Embryonic facial prominence (tissue), 1 donor: ENCODE results near the gene GPR108.

Experiments
- DNase-seq: peaks from one replicate; pipeline ENCODE4 v3.0.0-alpha.2; 2016; ENCODE audit errors: extremely low spot score

Gene GPR108

DNA sequence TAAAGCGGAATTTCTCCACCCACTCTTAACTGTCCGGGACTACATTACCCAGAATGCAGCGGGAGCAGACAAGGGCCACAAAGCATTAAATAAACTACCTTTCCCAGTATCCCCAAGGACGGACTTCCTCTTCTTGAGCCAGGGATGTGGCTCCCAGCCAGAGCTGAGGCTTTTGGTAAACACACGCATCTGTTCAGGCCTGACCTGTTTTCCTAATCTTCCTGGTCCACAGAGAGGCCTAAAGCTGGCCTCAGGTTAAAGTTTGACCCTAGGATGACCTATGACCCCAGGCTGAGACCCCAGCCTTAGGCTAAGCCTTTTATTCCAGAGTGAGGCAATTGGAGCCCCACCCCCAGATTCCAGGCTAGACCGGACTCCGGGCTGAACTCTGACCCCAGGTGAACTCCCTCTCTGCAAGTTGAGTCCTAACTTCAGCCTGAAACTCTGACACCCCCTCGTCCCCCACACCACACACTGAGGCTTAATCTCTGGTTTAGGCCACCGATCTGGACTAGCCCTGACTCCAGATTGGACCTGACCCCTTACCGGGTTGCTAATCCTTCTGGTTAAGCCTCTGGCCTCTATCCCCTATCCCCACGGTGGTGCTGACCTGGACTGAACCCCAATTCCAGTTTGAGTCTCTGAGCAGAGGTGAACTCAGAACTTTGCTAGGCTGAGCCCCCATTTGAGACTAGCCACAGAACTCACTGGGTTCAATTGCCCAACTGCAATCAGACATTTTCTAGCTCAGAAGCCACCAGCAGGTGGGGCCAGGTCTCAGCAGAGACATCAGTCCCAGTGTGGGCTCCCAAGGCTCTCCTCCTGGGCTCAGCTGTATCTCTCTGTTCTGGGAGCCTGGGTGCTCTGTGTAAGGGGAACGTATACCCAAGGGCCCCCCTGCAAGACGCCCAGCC is 750 bp upstream of the GPR108 start:
- peak; percentile 70 for DNase-seq

DNA sequence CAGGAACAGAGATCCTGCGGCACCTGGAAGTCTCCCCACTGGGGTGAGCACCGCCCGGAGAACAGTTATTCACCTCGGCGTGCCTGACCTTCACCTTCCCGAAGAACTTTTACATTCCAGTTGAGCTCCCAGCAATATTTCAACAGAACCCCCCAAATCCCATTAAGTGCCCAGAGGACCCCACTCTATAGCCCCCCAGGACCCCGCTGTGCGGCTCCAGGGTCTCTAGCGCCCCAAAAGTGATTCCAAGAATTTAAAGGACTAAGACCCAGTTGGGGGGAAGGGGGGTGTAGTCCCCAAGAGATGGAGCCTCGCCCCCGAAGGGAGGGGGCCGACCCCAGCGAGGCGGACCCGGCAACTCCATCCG is 480 bp downstream of the GPR108 start:
- no peak for DNase-seq

DNA sequence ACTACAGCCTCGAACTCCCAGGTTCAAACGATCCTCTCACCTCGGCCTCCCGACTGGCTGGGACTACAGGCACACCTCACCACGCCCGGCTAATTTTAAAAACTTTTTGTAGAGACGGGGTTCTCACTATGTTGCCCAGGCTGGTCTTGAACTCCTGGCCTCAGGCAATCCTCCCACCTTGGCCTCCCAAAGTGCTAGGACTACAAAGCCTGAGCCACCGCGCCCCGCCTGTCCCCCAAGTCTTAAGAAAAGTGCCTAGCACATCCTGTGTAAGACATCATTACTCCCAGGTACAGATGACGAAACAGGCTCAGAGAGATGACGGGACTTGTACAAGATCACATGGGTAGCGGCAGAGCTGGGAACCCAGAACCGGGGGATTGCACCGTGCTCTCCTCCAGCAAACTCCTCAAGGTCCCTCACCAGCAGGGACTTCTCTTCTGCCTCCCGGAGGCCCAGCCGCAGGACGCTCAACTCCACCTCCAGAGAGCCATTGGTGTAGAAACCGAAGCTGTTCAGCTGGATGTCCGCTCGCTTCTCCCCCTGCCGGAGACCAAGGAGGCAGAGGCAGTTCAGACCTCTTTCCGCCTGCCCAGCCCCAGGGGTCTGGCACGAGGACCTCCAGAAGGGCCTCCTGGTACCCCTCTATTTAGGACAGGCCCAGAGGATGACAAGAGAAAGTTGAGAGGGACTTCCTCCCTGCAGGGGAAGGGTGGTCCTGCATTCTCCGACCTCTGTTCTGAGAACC is 1.0 kb downstream of the GPR108 start:
- DNase-seq = no peak

DNA sequence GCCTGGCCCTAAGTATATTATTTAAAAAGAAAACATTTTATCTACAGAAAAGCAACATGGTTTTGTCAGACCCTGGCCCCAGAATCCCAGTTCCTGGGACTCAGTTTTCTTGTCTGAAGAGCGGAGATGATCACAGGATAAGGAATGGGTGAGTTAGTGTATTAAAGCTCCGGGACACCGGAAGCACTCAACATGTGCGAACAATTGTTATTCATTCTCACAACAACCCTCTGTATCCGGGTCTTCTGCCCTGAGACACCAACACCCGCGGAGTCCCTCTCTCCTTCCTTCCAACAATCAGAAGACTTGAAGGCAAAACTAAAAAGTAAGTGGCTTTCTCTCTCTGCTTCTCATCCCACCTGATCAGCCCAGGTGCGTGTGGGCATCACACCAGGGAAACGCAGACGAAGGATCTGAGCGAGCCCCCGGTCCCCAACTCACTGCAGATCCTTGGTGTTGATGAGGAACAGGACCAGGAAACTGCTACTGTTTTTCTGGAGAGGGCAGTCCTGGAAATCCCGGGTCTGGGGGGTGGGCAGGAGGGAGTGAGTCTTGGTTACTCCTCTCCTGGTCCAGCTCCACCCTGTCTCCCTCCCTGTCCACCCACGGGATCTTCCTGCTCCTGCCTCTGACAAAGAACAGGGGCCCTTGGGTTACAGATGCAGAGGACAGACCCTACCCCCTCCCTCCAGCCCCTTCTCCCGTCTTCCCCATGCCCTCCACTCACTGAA is 2.0 kb downstream of the GPR108 start:
- no peak for DNase-seq

DNA sequence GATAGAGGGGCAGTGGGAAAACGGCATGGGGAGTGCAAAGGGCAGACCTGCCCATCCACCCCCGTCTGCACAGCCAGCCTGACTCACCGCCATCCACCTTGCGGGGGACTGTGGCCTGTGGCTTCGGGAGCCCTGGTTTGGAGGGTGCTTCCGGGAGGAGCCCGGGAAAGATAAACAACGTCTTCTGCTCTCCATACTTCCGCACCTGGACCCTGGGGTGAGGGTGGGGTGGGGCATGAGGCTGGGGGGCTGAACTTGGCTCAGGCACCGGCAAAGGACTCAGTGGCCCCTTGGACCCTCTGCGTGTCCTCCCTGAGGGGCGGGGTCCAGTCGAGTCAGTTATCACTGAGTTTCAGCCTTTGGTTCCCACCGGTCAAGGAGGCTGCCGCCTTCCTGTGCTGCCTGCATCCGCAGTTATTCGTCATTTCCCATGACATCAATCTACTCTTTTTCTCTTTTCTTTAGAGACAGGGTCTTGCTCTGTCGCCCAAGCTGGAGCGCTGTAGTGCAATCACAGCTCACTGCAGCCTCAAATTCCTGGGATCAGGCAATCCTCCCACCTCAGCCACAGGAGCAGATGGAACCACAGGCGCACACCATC is 3.2 kb downstream of the GPR108 start:
- DNase-seq = no peak

DNA sequence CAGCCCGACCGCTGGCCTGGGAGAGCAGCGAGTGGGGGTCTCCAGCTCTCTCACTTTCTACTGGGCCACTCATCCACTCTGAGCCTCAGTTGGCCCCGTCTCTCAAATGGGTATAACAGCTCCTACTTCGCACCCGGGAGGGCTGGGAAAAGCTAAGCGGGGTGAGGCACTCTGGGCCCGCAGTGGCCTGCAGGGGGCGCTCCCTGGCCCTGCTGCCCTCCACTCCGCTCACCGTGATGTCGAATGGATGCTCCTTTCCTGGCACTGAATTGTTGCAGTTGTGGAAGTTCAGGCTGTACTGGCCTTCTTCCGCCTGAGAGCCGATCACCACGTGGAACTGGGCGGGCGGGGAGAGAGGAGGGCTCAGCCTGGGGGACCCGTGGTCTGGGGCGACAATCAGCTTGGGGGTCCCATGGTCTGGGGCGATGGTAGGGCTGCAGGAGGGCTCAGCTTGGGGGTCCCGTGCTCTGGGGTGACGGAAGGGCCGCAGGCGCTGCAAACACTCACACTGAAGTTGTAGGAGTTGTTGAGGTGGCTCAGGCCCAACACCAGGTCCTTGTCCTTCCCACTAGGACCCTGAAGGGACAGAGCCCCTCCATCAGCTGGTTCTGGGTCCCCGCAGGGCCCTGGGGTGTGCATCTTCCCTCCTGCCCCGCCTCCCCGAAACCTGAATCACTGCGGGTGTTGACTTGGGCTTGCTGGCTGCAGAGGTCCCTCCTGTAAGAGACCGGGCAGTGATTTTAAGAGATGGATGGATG is 3.9 kb downstream of the GPR108 start:
- DNase-seq = no peak

DNA sequence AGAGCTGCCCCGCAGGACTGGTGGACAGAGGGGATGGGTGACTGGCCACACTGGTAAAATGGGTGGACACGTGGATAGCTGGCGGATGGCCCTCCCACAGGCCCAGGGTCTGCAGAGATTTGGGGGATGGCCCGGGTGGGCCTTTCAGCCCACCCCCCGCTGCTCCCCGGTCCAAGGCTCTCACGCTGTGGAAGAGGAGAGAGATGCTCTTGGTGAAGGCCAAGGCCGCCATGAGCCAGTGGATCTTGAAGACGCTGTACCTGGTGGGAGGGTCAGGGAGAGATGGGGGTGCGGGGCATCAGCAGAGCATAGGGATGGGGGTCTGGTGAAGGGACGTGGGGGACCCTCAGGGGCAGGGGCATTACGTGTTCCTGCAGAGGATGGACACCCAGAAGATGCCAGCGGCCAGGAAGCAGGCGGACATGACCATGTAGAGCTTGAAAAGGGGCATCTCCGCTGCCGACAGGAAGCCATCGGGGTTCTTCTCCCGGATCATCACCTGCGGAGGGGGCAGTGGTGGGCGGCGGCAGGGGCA is 4.5 kb downstream of the GPR108 start:
- DNase-seq = no peak

DNA sequence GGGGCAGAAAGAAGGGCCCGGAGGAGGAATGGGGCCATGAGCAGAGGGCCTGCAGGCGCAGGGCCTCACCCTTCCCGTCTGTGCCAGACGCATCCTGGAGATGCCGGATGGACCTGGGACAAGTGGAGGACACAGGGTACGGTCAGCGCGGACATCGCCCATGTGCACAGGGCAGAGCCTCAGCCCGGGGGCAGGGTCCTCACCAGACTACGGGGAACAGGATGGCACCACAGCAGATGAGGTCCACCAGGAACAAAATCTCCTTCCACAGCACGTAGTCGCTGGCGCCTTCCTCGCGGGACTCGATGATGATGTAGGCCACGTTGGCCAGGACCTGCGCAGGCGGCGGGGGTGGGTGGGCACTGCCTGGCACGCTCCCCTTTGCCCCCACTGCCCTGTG is 5.6 kb downstream of the GPR108 start:
- DNase-seq = no peak

DNA sequence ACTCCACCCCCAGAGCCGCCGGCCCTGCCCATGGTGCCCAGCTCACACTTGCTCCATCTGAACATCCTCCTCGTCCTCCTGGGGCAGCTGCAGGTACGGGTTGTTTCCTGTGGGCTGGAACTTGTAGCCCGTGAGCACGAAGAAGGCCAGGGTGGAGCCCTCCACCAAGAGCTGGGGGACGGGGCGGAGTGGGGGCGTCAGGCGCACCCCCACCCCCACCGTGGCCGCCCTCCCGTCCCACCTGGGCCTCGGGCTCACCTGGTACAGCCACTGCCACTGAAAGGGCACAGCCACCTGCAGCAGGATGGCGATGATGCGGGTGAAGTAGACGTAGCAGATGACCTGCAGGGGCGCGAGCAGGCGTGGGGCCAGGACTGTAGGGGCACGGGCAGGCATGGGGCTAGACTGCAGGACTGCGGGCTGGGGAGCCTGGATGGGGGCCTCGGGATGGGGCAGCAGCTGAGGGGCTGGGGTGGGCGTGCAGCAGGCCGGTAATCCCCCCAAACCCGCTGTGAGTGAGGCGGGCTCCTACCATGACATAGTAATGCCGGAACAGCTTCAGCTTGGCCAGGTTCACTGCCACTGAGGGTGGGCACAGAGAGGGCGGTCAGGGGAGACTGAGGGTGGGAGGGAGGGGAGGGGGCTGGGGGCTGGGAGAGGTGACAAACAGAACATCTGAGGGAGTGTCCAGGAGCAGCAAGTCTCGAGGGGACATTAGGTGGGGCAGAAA is 6.3 kb downstream of the GPR108 start:
- no peak for DNase-seq

DNA sequence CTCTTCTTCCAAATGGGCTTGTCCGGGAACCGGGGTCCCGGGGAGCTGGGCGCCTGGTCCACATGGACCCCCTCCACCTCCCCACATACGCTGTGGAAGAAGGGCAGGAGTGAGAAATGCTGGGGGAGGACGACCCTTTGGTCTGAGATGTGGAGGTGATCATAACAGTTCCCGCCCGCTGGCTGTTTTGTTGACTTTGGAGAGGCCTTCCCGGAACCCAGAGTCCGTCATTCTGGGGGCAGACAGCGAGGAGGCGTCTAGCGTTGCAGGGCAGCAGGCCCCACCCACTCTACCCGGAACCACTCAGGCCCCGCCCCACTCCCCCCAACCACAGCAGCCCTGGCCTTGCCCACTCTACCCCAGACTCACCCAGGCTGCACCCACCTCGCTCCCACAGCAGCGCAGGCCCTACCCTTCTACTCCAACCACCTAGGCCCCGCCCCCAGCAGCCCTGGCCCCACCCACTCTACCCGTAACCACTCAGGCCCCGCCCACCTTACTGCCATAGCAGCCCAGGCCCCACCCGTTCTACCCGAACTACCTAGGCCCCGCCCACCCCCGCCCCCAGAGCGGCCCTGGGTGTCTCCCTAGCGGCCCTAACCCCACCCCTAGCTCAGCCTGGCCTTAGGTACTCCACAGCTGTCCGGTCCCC is 7.1 kb downstream of the GPR108 start:
- DNase-seq = no peak

DNA sequence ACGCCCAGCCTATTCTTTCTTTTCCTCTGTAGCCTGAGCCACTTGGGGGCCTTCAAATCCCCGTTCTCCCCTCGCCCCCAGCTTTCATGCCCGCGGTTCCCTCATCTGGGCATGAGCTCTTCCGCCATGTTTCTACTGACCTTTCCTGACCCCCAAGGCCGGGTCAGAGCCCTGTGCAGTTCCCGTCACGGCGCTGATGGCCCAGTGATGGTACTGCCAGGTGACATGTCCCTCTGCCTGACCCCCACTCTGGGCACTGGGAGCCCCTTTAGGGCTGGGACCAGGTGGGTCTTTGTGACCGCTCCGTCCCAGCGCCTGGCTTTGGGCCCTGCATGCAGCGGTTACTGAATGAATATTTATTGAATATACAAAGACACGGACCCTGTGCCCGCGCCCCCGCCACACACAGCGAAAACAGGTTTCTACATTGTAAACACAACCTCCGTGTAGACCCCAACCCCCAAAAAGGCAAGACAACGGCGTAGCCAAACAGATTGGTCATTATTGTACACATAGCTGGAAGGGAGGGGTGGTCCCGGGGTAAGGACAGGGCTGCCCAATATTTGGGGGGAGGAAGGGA is 7.7 kb downstream of the GPR108 start:
- DNase-seq = no peak

DNA sequence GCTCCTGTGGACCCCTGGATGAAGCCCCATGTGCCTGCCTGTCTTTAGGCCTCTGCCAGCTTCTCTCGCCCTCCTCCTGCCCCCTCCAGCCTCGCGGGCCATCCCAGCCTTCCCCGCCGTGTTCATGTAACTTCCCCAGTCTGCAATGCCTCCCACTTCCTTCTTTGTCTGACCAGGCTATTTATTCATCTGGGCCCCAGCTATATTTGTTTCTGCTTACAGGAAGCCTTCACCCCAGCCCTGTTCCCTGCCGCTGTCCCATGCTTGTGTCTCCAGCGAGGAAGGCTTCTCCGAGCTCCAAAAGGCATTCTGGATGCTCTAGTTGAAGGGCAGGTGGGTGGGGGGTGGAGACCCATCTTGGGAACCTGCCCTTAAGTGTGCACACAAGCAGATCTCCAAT is 9.0 kb downstream of the GPR108 start:
- no peak for DNase-seq

DNA sequence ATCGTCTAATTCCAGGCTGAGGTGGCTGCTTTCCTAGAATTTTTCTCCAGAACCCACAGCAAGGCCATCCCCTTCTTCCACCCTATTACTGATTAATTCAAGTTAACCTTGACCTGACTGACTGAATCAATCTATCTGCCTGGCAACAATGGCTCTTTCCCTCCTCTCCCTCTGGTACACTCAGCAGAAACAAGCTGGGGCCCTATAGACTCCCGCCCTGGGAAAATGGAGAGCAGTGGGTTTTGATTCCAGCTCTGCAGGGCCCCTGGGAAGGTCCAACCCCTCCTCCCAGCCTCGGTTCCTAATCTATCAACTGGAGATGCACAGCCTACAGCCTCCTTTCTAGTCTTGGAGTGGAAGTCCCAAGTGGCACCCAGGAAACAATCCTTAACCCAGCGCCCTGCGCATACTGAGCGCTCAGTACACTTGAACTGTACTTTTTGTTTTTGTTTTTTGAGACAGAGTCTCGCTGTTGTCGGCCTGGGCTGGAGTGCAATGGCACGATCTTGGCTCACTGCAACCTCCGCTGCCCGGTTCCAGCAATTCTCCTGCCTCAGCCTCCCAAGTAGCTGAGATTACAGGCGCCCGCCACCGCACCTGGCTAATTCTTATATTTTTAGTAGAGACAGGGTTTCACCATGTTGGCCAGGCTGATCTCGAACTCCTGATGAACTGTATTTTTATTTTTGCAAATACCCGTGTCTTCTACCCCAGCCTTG is 11.7 kb downstream of the GPR108 start:
- no peak for DNase-seq

DNA sequence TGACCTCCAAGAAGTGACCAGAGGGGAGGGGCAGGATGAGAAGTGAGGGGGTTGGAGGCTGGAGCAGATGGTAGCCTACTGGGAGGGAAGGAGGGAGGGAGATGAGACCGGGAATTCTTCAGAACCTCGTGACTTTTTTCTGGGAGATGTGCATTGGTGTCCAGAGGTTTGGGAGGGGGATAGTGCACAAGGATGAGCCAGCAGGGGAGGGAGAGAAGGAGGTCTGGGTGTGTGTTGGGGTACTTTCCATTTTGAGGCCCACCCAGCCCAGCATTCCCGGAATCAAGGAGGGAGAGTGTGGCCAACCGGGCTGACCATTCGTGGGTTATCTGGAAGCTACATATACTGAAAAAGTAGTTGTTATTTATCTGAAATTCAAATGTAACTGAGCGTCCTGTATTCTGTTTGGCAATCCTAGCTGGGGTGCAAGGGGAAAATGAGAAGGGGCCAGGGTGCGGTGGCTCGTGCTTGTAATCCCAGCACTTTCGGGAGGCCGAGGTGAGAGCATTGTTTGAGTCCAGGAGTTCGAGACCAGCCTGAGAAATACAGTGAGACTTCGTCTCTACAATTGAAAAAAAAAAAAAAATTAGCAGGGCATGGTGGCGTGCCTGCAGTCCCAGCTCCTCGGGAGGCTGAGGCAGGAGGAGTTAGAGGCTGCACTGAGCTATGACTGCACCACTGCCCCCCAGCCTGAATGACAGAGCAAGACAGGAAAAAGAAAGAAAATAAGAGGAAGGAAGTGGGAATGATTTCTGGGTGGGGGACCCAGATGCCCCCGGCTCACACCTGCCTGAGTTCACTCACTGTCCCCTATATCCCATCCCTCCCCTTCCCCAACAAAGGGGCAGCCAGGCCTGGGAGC is 12.5 kb downstream of the GPR108 start:
- DNase-seq = no peak

DNA sequence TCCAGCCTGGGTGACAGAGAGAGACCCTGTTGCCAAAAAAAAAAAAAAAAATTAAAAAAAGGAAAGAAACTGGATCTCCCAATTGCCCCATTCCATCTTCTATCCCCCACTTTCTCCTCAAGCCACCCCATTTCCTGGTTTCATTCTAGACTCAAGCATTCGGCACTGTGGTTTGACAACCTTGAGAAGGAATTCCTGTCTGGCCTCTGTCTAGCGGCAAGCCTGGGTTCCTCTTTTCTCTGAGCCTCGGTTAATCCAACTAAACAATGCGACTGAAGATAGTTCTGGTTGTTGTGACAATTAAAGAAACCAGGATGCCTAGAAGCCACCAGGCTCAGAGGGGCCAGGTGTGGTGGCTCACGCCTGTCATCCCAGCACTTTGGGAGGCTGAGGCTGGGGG is 13.6 kb downstream of the GPR108 start:
- DNase-seq = no peak

DNA sequence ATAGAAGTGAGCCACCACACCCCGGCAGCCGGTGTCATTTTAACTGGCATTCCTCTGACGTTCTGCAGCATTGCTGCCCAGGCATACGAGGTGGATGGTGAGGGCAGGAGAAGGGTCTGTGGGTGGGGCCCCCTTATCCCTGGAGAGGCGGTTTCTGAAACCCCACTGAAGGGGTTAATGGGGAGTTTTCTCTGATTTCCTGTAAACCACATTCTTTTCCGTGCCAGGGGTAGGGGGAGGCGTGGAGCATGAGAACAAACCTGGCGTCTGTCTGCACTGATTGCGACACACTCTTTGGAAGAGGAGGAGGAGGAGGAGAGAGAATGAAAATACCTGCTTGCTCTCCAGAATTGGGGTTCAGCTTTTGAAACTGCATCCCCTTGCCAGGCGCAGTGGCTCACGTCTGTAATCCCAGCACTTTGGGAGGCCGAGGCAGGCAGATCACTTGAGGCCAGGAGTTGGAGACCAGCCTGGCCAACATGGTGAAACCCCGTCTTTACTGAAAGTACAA is 14.2 kb downstream of the GPR108 start:
- no peak for DNase-seq

DNA sequence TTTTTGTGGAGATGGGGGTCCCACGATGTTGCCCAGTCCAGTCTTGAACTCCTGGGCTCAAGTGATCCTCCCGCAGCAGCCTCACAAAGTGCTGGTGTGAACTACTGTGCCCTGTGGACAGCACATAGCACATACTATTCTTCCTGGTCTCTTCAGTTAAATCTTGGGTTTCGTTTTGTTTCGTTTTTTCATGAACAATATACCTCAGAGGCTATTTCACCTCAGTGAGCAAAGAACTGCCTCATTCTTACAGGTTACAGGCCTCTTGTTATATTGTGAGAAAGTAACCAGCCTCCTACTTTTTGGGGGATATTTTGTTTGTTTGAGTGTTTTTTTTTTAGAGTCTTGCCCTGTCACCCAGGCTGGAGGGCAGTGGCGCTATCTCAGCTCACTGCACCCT is 15.6 kb downstream of the GPR108 start:
- DNase-seq = no peak

DNA sequence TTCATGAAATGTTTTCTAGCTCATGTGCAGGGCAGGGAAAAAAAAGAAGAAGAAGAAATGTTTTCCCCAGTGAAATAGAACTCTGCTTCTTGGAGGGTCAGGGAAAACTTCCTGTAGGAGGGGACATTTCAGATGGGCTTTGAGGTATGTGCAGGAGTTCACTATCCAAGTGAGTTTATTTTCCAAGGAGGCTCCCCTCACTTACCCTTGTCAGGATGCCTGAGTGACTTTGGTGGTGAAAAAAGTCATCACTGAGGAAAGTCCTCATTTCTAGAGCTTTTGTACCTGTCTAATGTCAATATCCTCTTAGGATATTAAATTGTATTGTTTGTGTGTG is 16.3 kb downstream of the GPR108 start:
- no peak for DNase-seq
